ENCODE data around the gene CGREF1. TPM values are rescaled to one million over a fixed set of nuclear protein-coding genes. Genes with fewer than 3 reads are reported as not detected.

The CGREF1 gene
- total RNA-seq, 1 donor from 2014 or later, result 9.0 TPM

DNA sequence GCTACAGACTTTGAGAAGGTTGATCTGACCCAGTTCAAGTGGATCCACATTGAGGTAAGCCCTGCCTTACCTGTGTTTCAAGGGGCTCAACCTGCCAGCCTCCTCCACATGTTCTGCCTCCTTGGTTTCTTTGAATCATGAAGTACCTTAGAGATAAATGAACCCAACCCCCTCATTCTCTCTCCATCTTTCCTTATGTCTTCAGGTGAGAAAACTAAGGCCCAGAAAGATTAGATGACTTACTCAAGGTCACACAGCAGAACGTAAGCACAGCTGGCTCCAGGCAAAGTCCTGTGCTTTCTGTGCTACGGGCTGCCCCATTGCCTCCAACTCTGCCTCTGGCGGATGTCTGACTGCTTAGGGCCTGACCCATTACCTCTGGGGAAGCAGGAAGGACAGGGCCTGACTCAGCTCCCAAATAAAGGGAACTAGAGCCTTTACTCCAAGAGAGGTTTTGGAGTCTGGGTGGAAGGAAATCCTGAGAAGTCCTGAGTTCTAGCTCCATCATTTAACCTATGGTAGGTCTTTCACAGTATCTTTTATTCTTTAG lies 22.1 kb downstream of the CGREF1 start:
- Mint-ChIP-seq H3K27me3 (ENCODE audit: low read depth) (no peaks in the 10 kb centered on the region), H3K9me3 (no peaks in the 10 kb centered on the region), H3K4me1 (ENCODE audit: low read depth) (peaks cover 9% of the 10 kb centered on the region), H3K27ac (no peak overlapping the region), H3K4me3 (ENCODE audit: low read depth) (no peak overlapping the region), H3K36me3 (ENCODE audit: low read depth) (no peaks in the 10 kb centered on the region)
- intact Hi-C loops (cut with micrococcal nuclease), result loop anchor here (2.0 to 5.0 kb wide), 2 partner anchors 95 to 184 kb away; no protein-coding TSS in a partner anchor
- no peak for DNase-seq (ENCODE audit: low spot score)

DNA sequence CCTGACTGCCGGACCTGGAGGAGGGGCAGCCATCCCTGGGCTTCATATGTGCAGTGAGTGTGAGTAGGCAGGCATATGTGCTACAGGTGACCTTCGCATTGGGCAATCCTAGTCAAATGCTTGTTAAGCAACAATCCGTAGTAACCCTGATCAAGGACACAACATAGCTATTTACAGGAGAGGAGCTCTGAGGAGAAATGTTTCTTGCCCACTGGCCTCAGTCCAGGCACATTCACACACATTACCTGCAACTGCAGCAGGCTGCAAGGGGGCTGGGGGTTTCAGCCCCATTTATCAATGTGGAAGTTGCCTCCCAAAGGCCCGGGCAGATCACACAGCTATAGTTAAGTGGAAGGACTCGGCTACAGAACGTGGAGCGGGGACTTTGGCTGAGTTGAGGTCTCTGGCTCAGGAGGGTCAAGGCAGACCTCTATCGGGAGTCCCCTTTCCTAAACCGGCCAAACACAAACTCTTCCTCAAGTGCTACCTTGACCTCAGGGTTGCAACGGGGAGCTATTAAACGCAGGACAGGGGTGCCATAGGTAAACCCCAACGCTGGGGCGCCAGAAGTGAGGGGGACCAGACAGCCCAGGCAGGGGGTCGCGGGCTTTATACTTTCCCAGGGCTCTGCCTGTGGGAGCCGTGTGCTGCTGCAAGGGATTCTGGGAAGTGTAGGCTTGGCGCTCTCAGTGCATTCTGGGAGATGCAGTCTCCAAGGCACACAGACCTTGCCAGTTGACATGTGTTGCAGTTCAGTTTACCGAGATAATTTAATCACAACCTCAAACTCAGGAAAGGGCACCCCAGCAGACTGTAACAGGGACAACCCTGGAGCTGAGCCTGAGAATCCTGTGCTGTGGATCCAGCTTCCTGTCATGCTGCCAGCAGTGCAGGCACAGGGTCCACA lies 22.9 kb downstream of the CGREF1 start:
- no peaks in the 10 kb centered on the region for H3K36me3 Mint-ChIP-seq (ENCODE audit: low read depth)
- no peaks in the 10 kb centered on the region for H3K27me3 Mint-ChIP-seq (ENCODE audit: low read depth)
- no peak for DNase-seq (ENCODE audit: low spot score)
- intact Hi-C loops (cut with micrococcal nuclease), result loop anchor here (2.0 to 5.0 kb wide), 2 partner anchors 96 to 185 kb away; no protein-coding TSS in a partner anchor
- peaks cover 9% of the 10 kb centered on the region for H3K4me1 Mint-ChIP-seq (ENCODE audit: low read depth)
- no peaks in the 10 kb centered on the region for H3K9me3 Mint-ChIP-seq
- H3K27ac Mint-ChIP-seq, result peak overlapping the region; percentile 24
- H3K4me3 Mint-ChIP-seq (ENCODE audit: low read depth), result peak overlapping the region; percentile 51

DNA sequence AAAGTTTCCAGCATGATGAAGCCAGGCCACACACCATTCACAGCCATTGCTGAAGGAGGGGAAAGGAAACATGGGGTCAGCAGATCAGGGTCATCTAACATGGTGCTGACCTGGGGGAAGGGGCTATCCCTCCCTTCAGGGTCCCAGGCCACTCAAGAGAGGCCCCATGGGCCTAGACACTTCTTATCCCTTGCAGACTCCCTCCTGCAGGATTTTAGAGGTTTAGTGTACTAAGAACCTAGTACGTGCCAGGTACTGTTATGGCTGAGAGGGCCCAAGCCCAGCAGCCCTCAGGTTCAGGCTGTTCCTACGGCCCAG lies 23.5 kb downstream of the CGREF1 start:
- intact Hi-C loops (cut with micrococcal nuclease), result loop anchor here (5.0 kb wide), 1 partner anchor 97 kb away; no protein-coding TSS in a partner anchor
- no peaks in the 10 kb centered on the region for H3K27me3 Mint-ChIP-seq (ENCODE audit: low read depth)

DNA sequence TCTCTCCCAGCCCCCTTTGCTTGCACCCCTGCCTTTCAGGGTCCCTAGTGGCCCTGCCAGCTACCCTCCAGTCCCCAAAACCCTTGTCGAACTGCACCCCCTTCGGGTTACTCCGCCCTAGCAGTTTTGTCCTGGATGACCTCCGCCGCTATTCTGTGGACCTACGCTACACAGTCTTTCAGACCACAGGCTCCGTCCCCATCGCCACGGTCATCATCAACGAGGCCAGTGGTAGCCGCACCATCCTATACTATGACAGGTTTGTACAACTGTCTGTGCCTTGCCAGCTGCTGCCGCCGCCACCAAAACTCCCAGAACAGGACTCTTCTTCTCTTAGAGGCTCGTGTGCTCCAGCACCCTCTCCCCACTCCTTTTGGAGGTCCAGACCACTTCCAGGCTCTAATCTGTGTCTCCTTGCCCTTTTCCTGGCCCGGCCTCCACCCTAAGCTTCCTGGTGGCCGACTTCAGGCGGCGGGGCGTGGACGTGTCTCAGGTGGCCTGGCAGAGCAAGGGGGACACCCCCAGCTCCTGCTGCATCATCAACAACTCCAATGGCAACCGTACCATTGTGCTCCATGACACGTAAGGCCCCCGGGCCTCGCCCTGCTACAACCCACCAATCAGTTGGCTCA lies 24.5 kb downstream of the CGREF1 start:
- Mint-ChIP-seq H3K27me3 (ENCODE audit: low read depth) (no peaks in the 10 kb centered on the region), H3K36me3 (ENCODE audit: low read depth) (no peaks in the 10 kb centered on the region), H3K4me3 (ENCODE audit: low read depth) (no peak overlapping the region), H3K27ac (no peak overlapping the region), H3K4me1 (ENCODE audit: low read depth) (peaks cover 9% of the 10 kb centered on the region), H3K9me3 (no peaks in the 10 kb centered on the region)
- DNase-seq (ENCODE audit: low spot score), result no peak
- intact Hi-C loops (cut with micrococcal nuclease), result no loop called here

More for the DNA sequence above, 23.5 kb downstream of the CGREF1 start:
- Mint-ChIP-seq H3K27ac (no peak overlapping the region), H3K4me3 (ENCODE audit: low read depth) (peak overlapping the region; percentile 21), H3K9me3 (no peaks in the 10 kb centered on the region), H3K4me1 (ENCODE audit: low read depth) (peaks cover 9% of the 10 kb centered on the region), H3K36me3 (ENCODE audit: low read depth) (no peaks in the 10 kb centered on the region)
- no peak for DNase-seq (ENCODE audit: low spot score)

DNA sequence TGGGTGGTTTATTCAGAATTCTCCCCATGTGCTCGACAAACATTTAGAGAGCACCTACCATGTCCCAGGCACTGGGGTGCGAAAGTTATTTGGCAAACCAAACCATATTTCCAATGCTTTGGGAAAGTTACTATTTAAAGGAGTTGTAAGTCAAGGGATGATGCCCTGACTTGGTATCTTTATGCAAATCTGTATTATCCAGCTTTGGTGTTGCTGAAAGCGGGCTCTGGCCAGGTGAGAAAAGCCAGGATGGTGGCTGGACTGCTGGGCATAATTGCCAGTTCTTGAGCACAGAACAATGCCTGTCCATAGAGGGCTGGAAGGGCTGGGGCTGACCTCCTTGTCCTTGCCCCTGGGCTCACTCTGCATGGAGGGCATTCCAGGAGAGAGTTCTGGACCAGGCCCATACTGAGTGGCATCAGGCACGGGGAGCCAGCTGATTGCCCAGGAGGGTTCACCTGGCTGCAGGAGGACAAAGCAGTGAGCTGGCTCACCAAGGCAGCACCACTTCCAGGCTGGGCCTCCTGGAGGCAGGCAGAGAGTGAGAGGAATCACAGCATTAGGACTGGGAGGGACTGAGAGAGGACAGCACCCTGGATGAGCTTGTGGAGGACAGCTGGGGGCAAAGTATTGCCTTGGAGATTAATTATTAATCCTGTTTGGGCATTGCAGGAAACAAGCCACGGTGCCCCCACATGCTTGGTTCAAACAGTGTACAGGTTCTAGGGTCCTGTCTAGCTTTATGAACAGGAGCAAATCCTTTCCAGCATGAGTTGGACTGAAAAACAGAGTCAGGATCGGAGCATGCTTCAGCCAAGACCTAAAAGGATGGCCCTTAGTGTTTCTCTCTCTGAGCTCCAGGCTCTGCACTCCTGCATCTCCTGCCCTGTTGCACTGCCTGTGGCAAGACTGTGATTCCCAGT lies 25.2 kb downstream of the CGREF1 start:
- intact Hi-C loops (cut with micrococcal nuclease), result no loop called here
- Mint-ChIP-seq H3K4me1 (ENCODE audit: low read depth) (peaks cover 9% of the 10 kb centered on the region), H3K27me3 (ENCODE audit: low read depth) (no peaks in the 10 kb centered on the region), H3K27ac (no peak overlapping the region), H3K4me3 (ENCODE audit: low read depth) (no peak overlapping the region), H3K9me3 (no peaks in the 10 kb centered on the region), H3K36me3 (ENCODE audit: low read depth) (no peaks in the 10 kb centered on the region)
- no peak for DNase-seq (ENCODE audit: low spot score)

- Mint-ChIP-seq H3K36me3 (ENCODE audit: low read depth) (no peaks in the 10 kb centered on the region), H3K9me3 (no peaks in the 10 kb centered on the region), H3K4me1 (ENCODE audit: low read depth) (peaks cover 9% of the 10 kb centered on the region), H3K27me3 (ENCODE audit: low read depth) (no peaks in the 10 kb centered on the region), H3K4me3 (ENCODE audit: low read depth) (no peak overlapping the region), H3K27ac (no peak overlapping the region)
- DNase-seq (ENCODE audit: low spot score), result no peak
- intact Hi-C loops (cut with micrococcal nuclease), result no loop called here
These were observed 26.1 kb downstream of the CGREF1 start for GRCh38 chr2:27092696-27093429.

DNA sequence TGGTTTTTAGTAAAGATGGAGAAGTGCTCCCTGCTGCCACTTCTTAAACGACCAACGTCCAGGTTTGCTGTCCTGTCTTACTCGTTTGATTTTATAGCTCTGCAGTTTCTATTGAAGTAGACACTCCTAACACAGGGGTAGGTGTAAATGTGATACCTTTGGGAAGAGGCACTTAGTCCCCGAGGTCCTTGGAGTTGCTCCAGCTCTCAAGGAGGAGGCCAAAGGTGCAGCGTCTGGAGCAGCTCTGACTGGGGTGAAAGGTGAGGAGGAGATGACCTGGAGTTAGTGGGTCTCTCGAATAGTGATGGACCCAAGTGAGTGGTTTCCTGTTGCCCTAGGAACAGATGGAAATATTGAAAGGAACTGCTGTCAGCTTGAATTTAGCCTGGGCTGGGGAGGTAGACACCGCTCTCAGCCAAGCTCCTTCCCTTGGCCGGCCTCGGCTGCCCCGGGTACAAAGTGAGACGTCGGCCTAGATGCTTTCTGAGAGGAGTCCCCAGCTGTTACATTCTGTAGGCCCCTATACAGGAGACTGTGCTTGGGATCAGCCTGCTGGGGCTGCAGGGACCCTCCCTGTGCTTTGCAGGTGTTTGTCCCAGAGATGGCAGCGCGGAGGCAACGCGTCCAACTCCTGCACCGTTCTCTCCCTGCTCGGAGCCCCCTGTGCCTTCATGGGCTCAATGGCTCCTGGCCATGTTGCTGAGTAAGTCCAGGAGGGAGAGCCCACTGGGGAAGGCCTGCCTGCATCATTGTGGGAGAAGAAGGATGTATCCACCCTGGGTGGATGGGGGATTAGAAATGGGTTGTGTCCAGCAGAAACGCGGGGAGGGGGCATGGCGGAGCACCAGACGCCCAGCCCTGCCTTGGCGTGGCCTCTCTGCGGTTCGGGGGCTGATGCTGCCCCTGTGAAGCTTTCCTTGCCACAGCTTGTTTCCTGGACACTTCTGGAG lies 26.9 kb downstream of the CGREF1 start:
- no peak for DNase-seq (ENCODE audit: low spot score)
- Mint-ChIP-seq H3K9me3 (no peaks in the 10 kb centered on the region), H3K4me3 (ENCODE audit: low read depth) (no peak overlapping the region), H3K36me3 (ENCODE audit: low read depth) (no peaks in the 10 kb centered on the region), H3K4me1 (ENCODE audit: low read depth) (peaks cover 15% of the 10 kb centered on the region), H3K27ac (no peak overlapping the region), H3K27me3 (ENCODE audit: low read depth) (no peaks in the 10 kb centered on the region)
- intact Hi-C loops (cut with micrococcal nuclease), result no loop called here

- DNase-seq (ENCODE audit: low spot score), result no peak
- Mint-ChIP-seq H3K36me3 (ENCODE audit: low read depth) (no peaks in the 10 kb centered on the region), H3K9me3 (no peaks in the 10 kb centered on the region), H3K27me3 (ENCODE audit: low read depth) (no peaks in the 10 kb centered on the region), H3K27ac (no peak overlapping the region), H3K4me3 (ENCODE audit: low read depth) (no peak overlapping the region), H3K4me1 (ENCODE audit: low read depth) (peaks cover 14% of the 10 kb centered on the region)
- intact Hi-C loops (cut with micrococcal nuclease), result loop anchor here (5.0 to 10.0 kb wide), 2 partner anchors 123 to 125 kb away; partner anchors contain the start of genes ATRAID and SLC5A6
These were observed 29.6 kb downstream of the CGREF1 start for GRCh38 chr2:27089111-27089954.

- intact Hi-C loops (cut with micrococcal nuclease), result loop anchor here (5.0 to 10.0 kb wide), 2 partner anchors 124 kb away; partner anchors contain the start of genes ATRAID and SLC5A6
- H3K27ac Mint-ChIP-seq, result no peak overlapping the region
- H3K4me1 Mint-ChIP-seq (ENCODE audit: low read depth), result peaks cover 16% of the 10 kb centered on the region
- H3K27me3 Mint-ChIP-seq (ENCODE audit: low read depth), result no peaks in the 10 kb centered on the region
- no peaks in the 10 kb centered on the region for H3K9me3 Mint-ChIP-seq
- DNase-seq (ENCODE audit: low spot score), result no peak
- no peaks in the 10 kb centered on the region for H3K36me3 Mint-ChIP-seq (ENCODE audit: low read depth)
- no peak overlapping the region for H3K4me3 Mint-ChIP-seq (ENCODE audit: low read depth)
These were observed 30.3 kb downstream of the CGREF1 start for GRCh38 chr2:27088634-27089033.

DNA sequence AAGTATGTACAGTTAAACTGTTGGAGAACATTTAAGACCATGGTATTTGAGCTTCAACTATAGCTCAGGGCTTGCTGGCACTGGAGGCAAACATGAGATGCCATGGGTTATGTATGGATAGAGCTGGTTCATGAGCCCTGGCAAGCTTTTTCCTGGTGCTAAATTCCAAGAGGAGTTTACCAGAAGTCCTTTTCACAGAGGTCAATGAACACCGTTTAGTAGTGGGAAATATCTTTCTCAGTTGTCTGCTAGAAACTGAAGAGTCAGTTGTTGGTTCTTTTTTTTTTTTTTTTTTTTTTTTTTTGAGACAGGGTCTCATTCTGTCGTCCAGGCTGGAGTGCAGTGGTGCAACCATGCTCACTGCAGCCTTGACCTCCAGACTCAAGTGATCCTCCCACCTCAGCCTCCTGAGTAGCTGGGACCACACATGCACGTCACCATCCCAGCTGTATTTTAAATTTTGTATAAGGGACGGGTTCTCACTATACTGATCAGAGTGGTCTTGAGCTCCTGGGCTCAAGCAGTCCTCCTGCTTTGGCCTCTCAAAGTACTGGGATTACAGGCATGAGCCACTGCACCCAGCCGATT lies 31.0 kb downstream of the CGREF1 start:
- Mint-ChIP-seq H3K27ac (no peak overlapping the region), H3K4me3 (ENCODE audit: low read depth) (peak overlapping the region; percentile 58)

More for the DNA sequence above, 31.0 kb downstream of the CGREF1 start:
- Mint-ChIP-seq H3K27me3 (ENCODE audit: low read depth) (no peaks in the 10 kb centered on the region), H3K9me3 (no peaks in the 10 kb centered on the region), H3K4me1 (ENCODE audit: low read depth) (peaks cover 16% of the 10 kb centered on the region), H3K36me3 (ENCODE audit: low read depth) (no peaks in the 10 kb centered on the region)
- intact Hi-C loops (cut with micrococcal nuclease), result loop anchor here (2.0 to 10.0 kb wide), 3 partner anchors 47 to 124 kb away; partner anchors contain the start of genes ATRAID, PREB and SLC5A6
- no peak for DNase-seq (ENCODE audit: low spot score)
